ENCODE measurements around the gene SLC51B.

GRCh38 chr15:65097651-65098263 lies 52.6 kb downstream of the SLC51B start:
- TF ChIP-seq CTCF (conservative IDR thresholded peaks at IDR 0.05; ENCODE audit: low read depth, low read length) (no peak), MXI1 (IDR thresholded peaks at IDR 0.05; ENCODE audit: borderline replicate concordance, low read depth, low read length) (no peak), BHLHE40 (IDR thresholded peaks at IDR 0.05; ENCODE audit: low read depth, low read length) (no peak), ELK1 (IDR thresholded peaks at IDR 0.05; ENCODE audit: borderline replicate concordance, low read depth, low read length) (no peak), POLR2A (IDR thresholded peaks at IDR 0.05; ENCODE audit: low read depth, low read length) (no peak), FOS (IDR thresholded peaks at IDR 0.05; ENCODE audit: low read depth, low read length) (no peak)

Measured in IMR-90 (cell line).